ENCODE measurements around the gene PTGR3. TPM values are rescaled to one million over a fixed set of nuclear protein-coding genes. Genes with fewer than 3 reads are reported as not detected.
"Not testable (repeated sequence)": the region's sequence is repeated elsewhere in the genome, so short reads cannot be mapped to it uniquely, and the experiment has no call there.

The PTGR3 gene
- total RNA-seq, 5 donors from 2014 or later (not counting 1 experiment from before 2014, with no cell fraction given) = 32.8 to 44.1 (median 36.5) TPM

DNA sequence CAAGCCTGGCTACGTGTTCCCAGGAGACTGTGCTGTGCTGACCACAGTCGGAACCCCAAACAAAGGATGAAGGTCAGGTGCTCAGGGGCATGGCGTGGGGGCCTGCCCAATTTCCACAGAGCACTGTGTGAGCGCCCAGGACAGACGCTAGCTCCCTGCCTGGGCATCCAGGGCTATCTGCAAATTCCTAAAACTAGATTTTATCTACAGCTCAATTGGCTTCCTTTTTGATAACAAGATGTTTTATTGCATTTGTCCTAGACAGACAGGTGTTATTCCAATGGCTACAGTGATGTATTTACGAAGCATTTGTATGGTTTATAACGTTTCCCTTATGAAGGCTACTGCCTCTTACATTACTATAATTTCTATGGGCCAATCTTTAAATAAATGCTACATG lies 16.0 kb downstream of the PTGR3 start:
- 76% methylated on average over 5 of the region's 7 CpGs for WGBS (ENCODE audit: insufficient coverage)
- no peak overlapping the region for H3K27ac Mint-ChIP-seq

GRCh38 chr18:75189696-75190095 lies 19.2 kb downstream of the PTGR3 start:
- 97% methylated on average over 5 of the region's 6 CpGs for WGBS (ENCODE audit: insufficient coverage)
- H3K27ac Mint-ChIP-seq = no peak overlapping the region
- Histone ChIP-seq H3K4me3 (ENCODE audit: control insufficient read depth in 1 of 2, extremely low read depth in 1 of 2, low read length in 1 of 2) (no peak overlapping the region), H3K27ac (ENCODE audit: low read length) (no peak overlapping the region), H3K9me3 (no peaks in the 10 kb centered on the region), H3K4me1 (ENCODE audit: control insufficient read depth in 1 of 2, extremely low read depth in 1 of 2, insufficient read depth in 2 of 2, low read length in 2 of 2) (no peaks in the 10 kb centered on the region), H3K36me3 (ENCODE audit: control insufficient read depth in 2 of 2, extremely low read depth in 1 of 2, insufficient read depth in 1 of 2, low read length in 1 of 2) (no peaks in the 10 kb centered on the region), H3K27me3 (replicated peaks in 1 of 2; ENCODE audit: control insufficient read depth in 2 of 2, extremely low read depth in 1 of 2, insufficient read depth in 2 of 2, low read length in 1 of 2) (peaks cover 0 to 12% of the 10 kb centered on the region in 2 experiments)
- no peak for DNase-seq
- H3K4me3 Mint-ChIP-seq = no peak overlapping the region
- POLR2A ChIA-PET = no interaction called here
- ATAC-seq (replicated peaks in 1 of 4) = no peak
- CTCF ChIA-PET = no interaction called here
- H3K4me1 Mint-ChIP-seq = peaks cover 0 to 5% (median 4%) of the 10 kb centered on the region in 3 donors
- no peaks in the 10 kb centered on the region for H3K9me3 Mint-ChIP-seq
- peaks cover 3% of the 10 kb centered on the region for H3K36me3 Mint-ChIP-seq
- H3K27me3 Mint-ChIP-seq = peaks cover 0 to 2% of the 10 kb centered on the region in 2 donors

More for the DNA sequence above, 16.0 kb downstream of the PTGR3 start:
- CTCF ChIA-PET = no interaction called here
- ATAC-seq (replicated peaks in 1 of 4) (no peak), DNase-seq (no peak)
- no peak overlapping the region for H3K4me3 Mint-ChIP-seq
- H3K4me1 ChIP-seq (ENCODE audit: control insufficient read depth in 1 of 2, extremely low read depth in 1 of 2, insufficient read depth in 2 of 2, low read length in 2 of 2) = no peaks in the 10 kb centered on the region
- peaks cover 5% of the 10 kb centered on the region for H3K36me3 Mint-ChIP-seq
- H3K4me1 Mint-ChIP-seq = peaks cover 0 to 18% (median 12%) of the 10 kb centered on the region in 3 donors
- H3K9me3 ChIP-seq = no peaks in the 10 kb centered on the region
- H3K27me3 ChIP-seq (replicated peaks in 1 of 2; ENCODE audit: control insufficient read depth in 2 of 2, extremely low read depth in 1 of 2, insufficient read depth in 2 of 2, low read length in 1 of 2) = peaks cover 0 to 4% of the 10 kb centered on the region in 2 experiments
- H3K36me3 ChIP-seq (ENCODE audit: control insufficient read depth in 2 of 2, extremely low read depth in 1 of 2, insufficient read depth in 1 of 2, low read length in 1 of 2) = no peaks in the 10 kb centered on the region
- H3K9me3 Mint-ChIP-seq = no peaks in the 10 kb centered on the region
- no peak overlapping the region for H3K27ac ChIP-seq (ENCODE audit: low read length)
- POLR2A ChIA-PET = no interaction called here
- H3K4me3 ChIP-seq (ENCODE audit: control insufficient read depth in 1 of 2, extremely low read depth in 1 of 2, low read length in 1 of 2) = no peak overlapping the region
- no peaks in the 10 kb centered on the region for H3K27me3 Mint-ChIP-seq

DNA sequence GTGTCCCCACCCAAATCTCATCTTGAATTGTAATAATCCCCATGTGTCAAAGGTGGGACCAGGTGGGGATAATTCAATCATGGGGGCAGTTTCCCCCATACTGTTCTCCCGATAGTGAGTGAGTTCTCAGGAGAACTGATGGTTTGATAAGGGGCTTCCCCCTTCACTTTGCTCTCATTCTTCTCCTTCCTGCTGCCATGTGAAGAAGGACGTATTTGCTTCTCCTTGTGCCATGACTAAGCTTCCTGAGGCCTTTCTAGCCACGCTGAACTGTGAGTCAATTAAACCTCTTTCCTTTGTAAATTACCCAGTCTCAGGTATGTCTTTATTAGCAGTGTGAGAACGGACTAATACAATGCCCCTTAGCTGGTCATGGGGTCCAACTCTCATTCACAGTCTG lies 21.2 kb downstream of the PTGR3 start:
- H3K27ac Mint-ChIP-seq; H3K4me3 Mint-ChIP-seq; ATAC-seq (replicated peaks in 1 of 4); H3K36me3 ChIP-seq (ENCODE audit: control insufficient read depth in 2 of 2, extremely low read depth in 1 of 2, insufficient read depth in 1 of 2, low read length in 1 of 2); H3K36me3 Mint-ChIP-seq; DNase-seq; H3K4me1 Mint-ChIP-seq; H3K27me3 Mint-ChIP-seq; H3K4me1 ChIP-seq (ENCODE audit: control insufficient read depth in 1 of 2, extremely low read depth in 1 of 2, insufficient read depth in 2 of 2, low read length in 2 of 2); H3K9me3 ChIP-seq; H3K27ac ChIP-seq (ENCODE audit: low read length); H3K4me3 ChIP-seq (ENCODE audit: control insufficient read depth in 1 of 2, extremely low read depth in 1 of 2, low read length in 1 of 2); H3K9me3 Mint-ChIP-seq; POLR2A ChIA-PET: not testable (repeated sequence)
- peaks cover 0 to 23% of the 10 kb centered on the region in 2 experiments for H3K27me3 ChIP-seq (replicated peaks in 1 of 2; ENCODE audit: control insufficient read depth in 2 of 2, extremely low read depth in 1 of 2, insufficient read depth in 2 of 2, low read length in 1 of 2)
- CTCF ChIA-PET = interaction anchor here in 1 of 2 donors (1.0 kb wide), 1 partner anchor 176 kb away, joined by 3 read pairs; no protein-coding TSS in a partner anchor
- WGBS (ENCODE audit: insufficient coverage) = 83% methylated on average over 1 of the region's 4 CpGs

- Histone ChIP-seq H3K36me3 (ENCODE audit: control insufficient read depth in 2 of 2, extremely low read depth in 1 of 2, insufficient read depth in 1 of 2, low read length in 1 of 2) (no peaks in the 10 kb centered on the region), H3K4me1 (ENCODE audit: control insufficient read depth in 1 of 2, extremely low read depth in 1 of 2, insufficient read depth in 2 of 2, low read length in 2 of 2) (no peaks in the 10 kb centered on the region), H3K27ac (ENCODE audit: low read length) (no peak overlapping the region), H3K9me3 (no peaks in the 10 kb centered on the region), H3K4me3 (ENCODE audit: control insufficient read depth in 1 of 2, extremely low read depth in 1 of 2, low read length in 1 of 2) (no peak overlapping the region), H3K27me3 (replicated peaks in 1 of 2; ENCODE audit: control insufficient read depth in 2 of 2, extremely low read depth in 1 of 2, insufficient read depth in 2 of 2, low read length in 1 of 2) (peaks cover 0 to 23% of the 10 kb centered on the region in 2 experiments)
- no peak for ATAC-seq (replicated peaks in 1 of 4)
- H3K4me3 Mint-ChIP-seq = no peak overlapping the region
- 87% methylated on average over 3 of the region's 3 CpGs for WGBS (ENCODE audit: insufficient coverage)
- no peak overlapping the region for H3K27ac Mint-ChIP-seq
- peaks cover 4 to 7% of the 10 kb centered on the region in 2 donors for H3K27me3 Mint-ChIP-seq
- H3K36me3 Mint-ChIP-seq = peaks cover 3% of the 10 kb centered on the region
- ChIA-PET POLR2A (no interaction called here), CTCF (no interaction called here)
- no peaks in the 10 kb centered on the region for H3K4me1 Mint-ChIP-seq
- DNase-seq = no peak
- no peaks in the 10 kb centered on the region for H3K9me3 Mint-ChIP-seq
These were observed 23.5 kb downstream of the PTGR3 start for GRCh38 chr18:75185460-75185859.

- Histone ChIP-seq H3K4me3 (ENCODE audit: control insufficient read depth in 1 of 2, extremely low read depth in 1 of 2, low read length in 1 of 2) (no peak overlapping the region), H3K36me3 (ENCODE audit: control insufficient read depth in 2 of 2, extremely low read depth in 1 of 2, insufficient read depth in 1 of 2, low read length in 1 of 2) (no peaks in the 10 kb centered on the region), H3K4me1 (ENCODE audit: control insufficient read depth in 1 of 2, extremely low read depth in 1 of 2, insufficient read depth in 2 of 2, low read length in 2 of 2) (no peaks in the 10 kb centered on the region), H3K27me3 (replicated peaks in 1 of 2; ENCODE audit: control insufficient read depth in 2 of 2, extremely low read depth in 1 of 2, insufficient read depth in 2 of 2, low read length in 1 of 2) (peaks cover 0 to 23% of the 10 kb centered on the region in 2 experiments), H3K9me3 (no peaks in the 10 kb centered on the region), H3K27ac (ENCODE audit: low read length) (no peak overlapping the region)
- ChIA-PET POLR2A (no interaction called here), CTCF (interaction anchor here in 1 of 2 donors (0.6 kb wide), 1 partner anchor 301 kb away, joined by 3 read pairs; no protein-coding TSS in a partner anchor)
- Mint-ChIP-seq H3K9me3 (no peaks in the 10 kb centered on the region), H3K4me3 (no peak overlapping the region), H3K27ac (no peak overlapping the region), H3K4me1 (no peaks in the 10 kb centered on the region), H3K36me3 (peaks cover 3% of the 10 kb centered on the region), H3K27me3 (peaks cover 4 to 7% of the 10 kb centered on the region in 2 donors)
- DNase-seq = no peak
- WGBS (ENCODE audit: insufficient coverage) = 100% methylated on average over 8 of the region's 14 CpGs
- ATAC-seq (replicated peaks in 1 of 4) = no peak
These were observed 24.9 kb downstream of the PTGR3 start for GRCh38 chr18:75183973-75184493.

- ChIA-PET POLR2A (no interaction called here), CTCF (no interaction called here)
- Mint-ChIP-seq H3K27ac (no peak overlapping the region), H3K4me1 (no peaks in the 10 kb centered on the region), H3K36me3 (peaks cover 3% of the 10 kb centered on the region), H3K9me3 (no peaks in the 10 kb centered on the region), H3K4me3 (no peak overlapping the region), H3K27me3 (peaks cover 4 to 7% of the 10 kb centered on the region in 2 donors)
- WGBS (ENCODE audit: insufficient coverage) = 78% methylated on average over 5 of the region's 5 CpGs
- ATAC-seq (replicated peaks in 1 of 4) = no peak
- Histone ChIP-seq H3K4me3 (ENCODE audit: control insufficient read depth in 1 of 2, extremely low read depth in 1 of 2, low read length in 1 of 2) (no peak overlapping the region), H3K9me3 (no peaks in the 10 kb centered on the region), H3K4me1 (ENCODE audit: control insufficient read depth in 1 of 2, extremely low read depth in 1 of 2, insufficient read depth in 2 of 2, low read length in 2 of 2) (no peaks in the 10 kb centered on the region), H3K36me3 (ENCODE audit: control insufficient read depth in 2 of 2, extremely low read depth in 1 of 2, insufficient read depth in 1 of 2, low read length in 1 of 2) (no peaks in the 10 kb centered on the region), H3K27me3 (replicated peaks in 1 of 2; ENCODE audit: control insufficient read depth in 2 of 2, extremely low read depth in 1 of 2, insufficient read depth in 2 of 2, low read length in 1 of 2) (peaks cover 0 to 23% of the 10 kb centered on the region in 2 experiments), H3K27ac (ENCODE audit: low read length) (no peak overlapping the region)
- no peak for DNase-seq
These were observed 25.4 kb downstream of the PTGR3 start for GRCh38 chr18:75183524-75183923.
